Fibroblast of peridontal ligament (primary cell): ENCODE results near the gene FAM227B.
"Not testable (repeated sequence)": the region's sequence is repeated elsewhere in the genome, so short reads cannot be mapped to it uniquely, and the experiment has no call there.

Source experiments
- DNase-seq: peaks from one replicate; pipeline ENCODE4 v3.0.0-alpha.2; 2010; ENCODE audit errors: extremely low read depth

FAM227B gene

GRCh38 chr15:49441356-49441755 lies 179.3 kb downstream of the FAM227B start:
- DNase-seq, result no peak

GRCh38 chr15:49439678-49440395 lies 180.8 kb downstream of the FAM227B start:
- DNase-seq, result peak; percentile 67

- peak; percentile 45 for DNase-seq
Measured at GRCh38 chr15:49438962-49439631, 181.5 kb downstream of the FAM227B start.

DNA sequence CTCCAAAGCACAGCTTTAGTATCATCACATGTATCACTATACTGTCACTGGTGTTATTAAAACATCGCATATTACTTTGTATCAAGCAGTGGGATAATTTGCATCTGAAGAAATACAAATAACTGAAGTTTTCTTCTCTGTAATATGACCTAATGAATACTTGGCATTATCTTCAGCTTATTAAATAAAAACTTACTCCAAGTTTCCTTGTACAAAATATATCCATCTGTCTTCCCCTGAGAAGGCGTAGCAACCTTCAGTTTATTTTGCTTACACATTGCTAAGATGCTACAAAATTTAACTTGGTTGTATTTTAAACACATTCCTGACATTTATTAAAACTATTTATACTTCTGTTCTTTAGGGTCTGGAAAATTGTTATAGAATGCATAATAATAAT lies 183.9 kb downstream of the FAM227B start:
- peak; percentile 35 for DNase-seq

GRCh38 chr15:49435174-49435573 lies 185.4 kb downstream of the FAM227B start:
- peak; percentile 20 for DNase-seq

DNA sequence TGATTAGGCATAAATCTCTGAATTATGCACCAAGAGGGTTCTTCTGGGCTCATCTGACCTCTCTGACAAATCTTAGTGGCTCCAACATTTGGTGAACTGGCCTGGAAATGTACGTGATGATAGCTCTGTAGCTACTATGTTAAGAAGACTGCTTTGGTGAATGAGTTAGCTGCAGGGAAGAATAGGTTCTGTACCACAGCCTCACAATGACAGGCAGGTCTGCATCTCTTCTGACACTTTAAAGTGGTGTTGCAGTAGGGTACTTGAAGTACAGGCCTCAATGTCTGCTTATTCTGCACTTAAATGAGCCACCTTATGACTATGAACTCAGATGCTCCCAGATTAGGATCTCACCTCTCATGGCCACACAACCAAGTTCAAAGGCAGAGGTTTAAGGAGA lies 190.6 kb downstream of the FAM227B start:
- DNase-seq, result no peak

DNA sequence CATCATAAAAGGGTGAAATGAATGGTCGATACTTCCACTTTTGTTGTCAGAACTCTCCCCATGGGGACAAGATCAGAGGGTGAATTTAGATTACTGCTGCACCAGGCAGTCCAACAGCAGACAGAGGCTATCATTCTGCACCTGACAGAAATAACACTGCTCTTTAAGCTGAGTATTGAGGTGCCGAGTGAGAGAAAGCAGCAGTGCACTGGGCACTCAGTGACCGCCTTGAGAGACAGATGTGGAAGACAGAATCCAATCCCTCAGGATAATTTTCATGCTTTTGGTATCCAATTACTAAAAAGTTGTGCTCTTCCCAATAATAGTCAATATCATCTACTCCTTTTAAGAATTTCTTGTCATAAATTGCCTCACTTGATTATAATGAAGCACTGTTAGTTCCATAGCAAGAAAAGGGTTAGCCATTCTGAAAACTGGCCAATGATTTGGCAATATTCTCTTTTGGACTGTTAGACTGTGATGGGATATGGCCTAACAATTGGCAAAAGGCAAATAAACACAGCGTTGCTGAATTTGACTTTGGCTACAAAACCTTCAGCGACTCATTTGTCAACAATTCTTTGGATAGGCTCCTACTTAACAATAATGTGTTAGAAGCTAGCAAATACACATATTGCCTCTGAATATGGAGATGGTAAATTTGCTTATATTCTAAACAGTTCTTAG lies 192.1 kb downstream of the FAM227B start:
- peak; percentile 93 for DNase-seq

DNA sequence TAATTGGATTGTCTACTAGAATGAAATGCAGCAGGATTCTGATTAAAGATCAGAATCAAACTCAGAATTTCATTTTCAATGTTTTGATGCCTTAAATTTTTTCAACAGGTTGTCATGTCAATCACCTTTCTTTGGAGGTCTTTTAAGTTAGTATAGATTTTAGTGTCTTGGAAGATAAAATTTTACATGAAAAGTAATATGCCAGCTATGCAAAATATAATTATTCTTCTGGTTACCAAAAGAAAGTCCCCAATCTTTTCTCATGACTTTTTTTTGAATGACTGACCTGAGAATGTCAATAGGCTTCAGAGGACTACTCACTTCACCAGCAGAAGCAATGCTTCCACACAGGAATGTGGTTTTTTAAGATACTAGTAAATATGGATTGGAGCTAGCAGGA lies 193.2 kb downstream of the FAM227B start:
- no peak for DNase-seq

- DNase-seq, result no peak
Measured at GRCh38 chr15:49424954-49425353, 195.7 kb downstream of the FAM227B start.

DNA sequence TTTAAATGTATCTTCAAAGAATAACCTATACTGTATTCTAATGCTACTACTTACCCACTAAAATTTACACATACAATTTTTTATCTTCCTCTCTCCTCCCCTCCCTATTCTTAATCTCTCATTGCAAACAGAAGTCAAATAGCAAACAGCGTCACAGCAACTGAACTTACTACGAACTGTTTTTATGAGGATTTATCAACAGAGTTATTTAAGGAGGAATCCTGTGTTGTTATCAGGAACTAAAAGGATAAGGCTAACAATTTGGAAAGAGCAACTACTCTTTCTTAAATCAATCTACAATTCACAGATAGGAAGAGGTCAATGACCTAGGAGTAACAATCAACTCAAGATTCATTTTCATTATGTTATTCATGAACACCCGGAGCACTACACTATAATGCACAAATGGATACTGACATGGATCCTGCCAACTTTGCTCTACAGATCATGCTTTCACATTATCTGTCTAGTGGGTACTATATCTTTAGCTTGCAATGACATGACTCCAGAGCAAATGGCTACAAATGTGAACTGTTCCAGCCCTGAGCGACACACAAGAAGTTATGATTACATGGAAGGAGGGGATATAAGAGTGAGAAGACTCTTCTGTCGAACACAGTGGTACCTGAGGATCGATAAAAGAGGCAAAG lies 196.6 kb downstream of the FAM227B start:
- DNase-seq, result peak; percentile 59

GRCh38 chr15:49423021-49423420 lies 197.6 kb downstream of the FAM227B start, which contains the start of gene FGF7:
TSS of gene FGF7 (plus strand) at chr15:49423242. CDS start at chr15:49424298, 1,056 bp downstream.
- peak; percentile 98 for DNase-seq

GRCh38 chr15:49421991-49422390 lies 198.6 kb downstream of the FAM227B start:
- peak; percentile 88 for DNase-seq

GRCh38 chr15:49418811-49419210 lies 201.8 kb downstream of the FAM227B start:
- peak; percentile 19 for DNase-seq

GRCh38 chr15:49415638-49416037 lies 205.0 kb downstream of the FAM227B start:
- DNase-seq, result peak; percentile 95

DNA sequence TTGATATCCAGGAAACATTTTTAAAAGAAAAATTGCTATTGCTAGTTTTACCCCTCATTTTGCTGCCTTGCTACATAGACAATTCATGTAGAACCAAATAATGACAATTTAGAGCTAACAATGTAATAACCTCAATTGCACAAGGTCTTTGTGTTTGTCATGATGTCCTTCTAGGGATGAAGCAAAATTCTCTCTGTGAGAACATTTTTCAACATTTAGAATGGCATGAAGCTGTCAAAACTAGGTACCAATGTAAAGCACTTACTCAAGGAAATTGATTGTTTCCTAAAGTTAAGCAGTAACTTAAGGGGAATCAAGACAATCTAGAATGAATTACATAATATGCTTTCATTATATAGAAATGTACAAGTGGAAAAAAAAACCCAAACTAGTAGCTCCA lies 205.5 kb downstream of the FAM227B start:
- no peak for DNase-seq

DNA sequence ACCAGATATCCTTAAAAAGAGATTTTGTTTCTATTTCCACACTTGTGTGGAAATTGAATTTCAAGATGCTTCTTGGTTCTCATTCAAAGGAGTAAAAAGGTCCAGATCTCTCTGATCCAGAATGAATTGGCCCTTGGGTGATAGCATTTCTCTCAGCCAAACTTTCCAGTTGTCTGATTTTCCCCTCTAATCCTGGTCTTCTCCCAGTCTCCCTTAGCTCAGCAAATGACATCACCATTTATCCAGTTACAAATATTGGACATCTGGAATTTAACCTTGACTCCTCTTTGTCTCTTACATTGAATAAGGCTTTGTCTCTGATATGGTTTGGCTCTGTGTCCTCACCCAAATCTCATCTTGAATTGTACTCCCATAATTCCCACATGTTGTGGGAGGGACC lies 207.8 kb downstream of the FAM227B start:
- peak; percentile 31 for DNase-seq

DNA sequence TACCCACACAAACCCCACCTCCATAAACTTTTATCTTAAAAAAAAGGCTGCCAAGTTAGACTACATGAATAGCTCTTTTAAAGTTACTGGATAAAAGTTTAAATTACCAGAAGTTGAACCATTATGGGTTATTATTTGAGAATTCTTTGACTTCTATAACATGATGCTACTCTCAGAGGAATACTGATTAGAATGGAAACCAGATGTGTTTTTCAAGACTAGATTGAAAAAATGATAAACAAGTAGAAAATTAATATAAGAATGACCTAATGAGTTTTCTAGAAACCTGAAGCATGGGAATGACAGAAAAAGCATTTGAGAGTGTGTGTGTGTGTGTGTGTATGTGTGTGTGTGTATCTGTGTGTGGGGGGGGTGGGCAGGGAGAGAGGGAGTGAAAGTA lies 210.0 kb downstream of the FAM227B start:
- DNase-seq, result peak; percentile 80

DNA sequence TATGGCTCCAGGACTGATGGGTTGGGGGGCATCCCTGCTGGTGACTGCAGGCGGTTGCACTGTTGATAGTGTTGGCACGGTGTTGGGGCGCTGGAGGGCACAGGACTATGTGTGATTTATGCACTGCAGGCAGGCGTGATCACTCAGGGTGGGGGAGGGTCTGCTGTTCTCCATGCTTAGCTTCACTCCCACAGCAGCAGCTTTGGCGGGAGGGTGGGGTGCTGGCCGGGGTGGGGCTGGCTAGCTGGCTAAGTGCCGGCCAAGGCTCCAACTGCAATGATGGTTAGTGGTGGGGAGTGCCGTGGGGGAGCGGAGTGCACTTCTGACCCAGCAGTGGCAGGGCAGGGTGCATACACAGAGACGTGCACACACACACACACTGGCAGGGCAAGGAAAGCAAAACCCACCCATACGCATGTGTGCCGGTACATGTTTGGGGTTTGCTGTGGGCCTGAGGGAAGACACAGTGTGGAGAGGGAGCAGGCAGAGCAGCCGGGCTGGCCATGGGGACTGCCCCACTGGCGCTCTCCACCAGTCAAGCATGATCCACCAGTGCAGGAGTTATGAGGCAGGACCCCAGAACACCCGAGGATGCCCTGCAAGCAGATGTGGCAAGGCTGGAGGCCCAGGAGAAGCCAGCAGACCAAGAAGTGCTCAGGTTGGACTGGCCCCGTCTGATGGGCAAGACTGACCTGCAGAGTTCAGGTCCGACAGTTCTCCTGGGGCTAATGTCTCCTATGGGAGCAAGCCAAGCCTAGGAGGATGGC lies 214.1 kb downstream of the FAM227B start:
- DNase-seq, result no peak

GRCh38 chr15:49402515-49403296 lies 217.9 kb downstream of the FAM227B start:
- not testable (repeated sequence) for DNase-seq

DNA sequence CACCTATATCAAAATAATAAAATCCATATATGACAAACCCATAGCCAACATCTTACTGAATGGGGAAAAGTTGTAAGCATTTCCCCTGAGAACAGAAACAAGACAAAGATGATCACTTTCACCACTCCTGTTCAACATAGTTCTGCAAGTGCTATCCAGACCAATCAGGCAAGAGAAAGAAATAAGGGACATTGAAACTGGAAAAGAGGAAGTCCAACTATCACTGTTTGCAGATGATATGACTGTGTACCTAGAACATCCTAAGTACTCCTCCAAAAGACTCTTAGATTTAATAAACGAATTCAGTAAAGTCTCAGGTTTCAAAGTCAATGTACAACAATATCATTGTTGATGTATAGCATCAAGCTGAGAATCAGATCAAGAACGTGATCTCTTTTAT lies 233.1 kb downstream of the FAM227B start:
- DNase-seq, result no peak

DNA sequence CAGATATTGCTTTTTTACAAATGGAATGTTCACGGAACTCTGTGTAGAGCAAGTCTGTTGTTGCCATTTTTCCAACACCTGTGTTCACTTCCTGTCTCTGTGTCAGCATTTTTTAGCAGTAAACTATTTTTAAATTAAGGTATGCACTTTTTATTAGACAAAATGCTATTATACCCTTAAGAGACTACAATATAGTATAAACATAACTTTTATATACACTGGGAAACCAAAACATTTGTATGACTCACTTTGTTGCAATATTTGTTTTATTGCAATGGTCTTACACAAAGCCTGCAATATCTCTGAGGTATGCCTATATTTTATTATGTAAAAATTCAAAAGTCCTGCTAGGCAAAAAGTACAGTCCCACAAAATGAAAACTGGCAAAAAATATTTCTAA lies 237.4 kb downstream of the FAM227B start:
- peak; percentile 63 for DNase-seq
